ENCODE results near the gene FAT4. TPM values are rescaled to one million over a fixed set of nuclear protein-coding genes. Genes with fewer than 3 reads are reported as not detected.

The FAT4 gene
- total RNA-seq, 4 donors from 2014 or later = 44.0 to 60.9 (median 49.7) TPM

- no peak for TF ChIP-seq CTCF (IDR thresholded peaks at IDR 0.05)
- no peak for TF ChIP-seq EP300 (IDR thresholded peaks at IDR 0.05)
- TF ChIP-seq POLR2AphosphoS5 (IDR thresholded peaks at IDR 0.05) = no peak
- no peak for TF ChIP-seq POLR2A (IDR thresholded peaks at IDR 0.05; ENCODE audit: low read depth)
- DNase-seq (ENCODE audit: extremely low spot score) = no peak
- Histone ChIP-seq H3K27me3 (no peaks in the 10 kb centered on the region), H3K36me3 (no peaks in the 10 kb centered on the region), H3K4me3 (peak overlapping the region; percentile 0 to 79 (median 43)), H3K4me1 (peaks cover 34 to 78% (median 73%) of the 10 kb centered on the region in 4 donors), H3K9me3 (no peaks in the 10 kb centered on the region), H3K27ac (replicated peaks in 1 of 4) (no peak overlapping the region)
- whole genome bisulfite sequencing = 78% methylated on average over 2 of the region's 2 CpGs
- intact Hi-C loops (cut with DNase I) = loop anchor here (10.0 kb wide), 2 partner anchors 75 to 1285 kb away; no protein-coding TSS in a partner anchor
Measured at GRCh38 chr4:125319311-125319710, 4.6 kb downstream of the FAT4 start.

- TF ChIP-seq EP300 (IDR thresholded peaks at IDR 0.05) (no peak), POLR2A (IDR thresholded peaks at IDR 0.05; ENCODE audit: low read depth) (no peak), POLR2AphosphoS5 (IDR thresholded peaks at IDR 0.05) (no peak), CTCF (IDR thresholded peaks at IDR 0.05) (no peak)
- H3K4me3 ChIP-seq = peak overlapping the region; percentile 32 to 51 (median 34)
- no peaks in the 10 kb centered on the region for H3K9me3 ChIP-seq
- intact Hi-C loops (cut with DNase I) = loop anchor here (5.0 kb wide), 1 partner anchor 45 kb away; no protein-coding TSS in a partner anchor
- H3K36me3 ChIP-seq = no peaks in the 10 kb centered on the region
- peak overlapping the region; percentile 18 to 47 (median 35) for H3K27ac ChIP-seq (replicated peaks in 1 of 4)
- no peak for DNase-seq (ENCODE audit: extremely low spot score)
- H3K4me1 ChIP-seq = peaks cover 37 to 88% (median 80%) of the 10 kb centered on the region in 4 donors
- no peaks in the 10 kb centered on the region for H3K27me3 ChIP-seq
Measured at GRCh38 chr4:125321709-125322365, 7.1 kb downstream of the FAT4 start.

- Histone ChIP-seq H3K27me3 (no peaks in the 10 kb centered on the region), H3K9me3 (no peaks in the 10 kb centered on the region), H3K36me3 (no peaks in the 10 kb centered on the region), H3K4me3 (peak overlapping the region; percentile 32 to 51 (median 34)), H3K4me1 (peaks cover 37 to 84% (median 80%) of the 10 kb centered on the region in 4 donors), H3K27ac (replicated peaks in 1 of 4) (peak overlapping the region; percentile 18 to 47 (median 35))
- TF ChIP-seq EP300 (IDR thresholded peaks at IDR 0.05) (no peak), CTCF (IDR thresholded peaks at IDR 0.05) (no peak), POLR2A (IDR thresholded peaks at IDR 0.05; ENCODE audit: low read depth) (no peak), POLR2AphosphoS5 (IDR thresholded peaks at IDR 0.05) (no peak)
- intact Hi-C loops (cut with DNase I) = loop anchor here (5.0 kb wide), 1 partner anchor 45 kb away; no protein-coding TSS in a partner anchor
- DNase-seq (ENCODE audit: extremely low spot score) = no peak
- WGBS = 43% methylated on average over 1 of the region's 1 CpG
Measured at GRCh38 chr4:125322366-125322730, 7.6 kb downstream of the FAT4 start.

- DNase-seq (ENCODE audit: extremely low spot score) = no peak
- Histone ChIP-seq H3K27ac (replicated peaks in 1 of 4) (no peak overlapping the region), H3K4me3 (peak overlapping the region; percentile 7 to 32 (median 18)), H3K27me3 (no peaks in the 10 kb centered on the region), H3K4me1 (peaks cover 26 to 74% (median 67%) of the 10 kb centered on the region in 4 donors), H3K9me3 (no peaks in the 10 kb centered on the region), H3K36me3 (no peaks in the 10 kb centered on the region)
- intact Hi-C loops (cut with DNase I) = loop anchor here (5.0 kb wide), 1 partner anchor 44 kb away; no protein-coding TSS in a partner anchor
- TF ChIP-seq CTCF (IDR thresholded peaks at IDR 0.05) (no peak), POLR2AphosphoS5 (IDR thresholded peaks at IDR 0.05) (no peak), POLR2A (IDR thresholded peaks at IDR 0.05; ENCODE audit: low read depth) (no peak), EP300 (IDR thresholded peaks at IDR 0.05) (no peak)
- WGBS = 47% methylated on average over 3 of the region's 3 CpGs
Measured at GRCh38 chr4:125323654-125324053, 8.9 kb downstream of the FAT4 start.
